Pancreas (tissue), 10 donors: ENCODE data around the gene MYMK. TPM values are rescaled to one million over a fixed set of nuclear protein-coding genes. Genes with fewer than 3 reads are reported as not detected.

ENCODE experiments used
- ATAC-seq, 4 donors: fragments of 200-7000 bp; cut with Tn5 transposase; one replicate each; pipeline versions ENCODE4 v1.8.0 to v1.9.1; 2020; ENCODE audit warnings: mild to moderate bottlenecking in 4 of 4, moderate library complexity in 4 of 4
- DNase-seq, 6 donors: peaks; one replicate each; pipeline ENCODE4 v3.0.0-alpha.2; 2020
- FAIRE-seq: peaks from 2 replicates; lab custom pipeline; 2012; peaks lifted over from hg19 to GRCh38; lab: Jason Lieb, UNC
- H3K27ac ChIP-seq, 4 donors: fragments of 200-600 bp; sonication (generic); 1 replicate in 3 of 4; 2 replicates in 1 of 4; pipeline versions ENCODE4 v1.5.0 to v1.8.0; 2020
- H3K27me3 ChIP-seq, 4 donors: fragments of 200-600 bp; one replicate each; pipeline ENCODE4 v1.8.0; 2021
- H3K36me3 ChIP-seq, 3 donors: fragments of 200-600 bp; sonication (generic) in 1 of 3; one replicate each; pipeline versions ENCODE4 v1.5.0 to v1.8.0; 2020 to 2021
- H3K4me1 ChIP-seq, 3 donors: fragments of 200-600 bp; one replicate each; pipeline ENCODE4 v1.8.0; 2021
- H3K4me3 ChIP-seq, 4 donors: fragments of 200-600 bp; sonication (generic) in 2 of 4; one replicate each; pipeline versions ENCODE4 v1.5.0 to v1.8.0; 2020 to 2021
- H3K9me3 ChIP-seq, 4 donors: fragments of 200-600 bp; one replicate each; pipeline ENCODE4 v1.8.0; 2021
- WGBS, 2 donors: extraction: QIAGEN DNeasy Blood & Tissue Kit; methylation state at CpG; one replicate each; pipeline ENCODE4 v1.1.7; 2013; 5-methylcytosine and 5-hydroxymethylcytosine counted together
- intact Hi-C, 3 donors: fragments of 100-400 bp; cut with DNase I; formaldehyde crosslinking; loops; one replicate each; pipeline versions ENCODE4 v1.11.1 to v1.14.2; 2022
- polyA plus RNA-seq, 2 donors: library from polyadenylated mRNA; stranded (reverse); fragments of 200-250 nt; gene quantifications; one replicate each; pipeline ENCODE4 v1.2.3, GENCODE V29; 2013
- total RNA-seq, 6 donors: library from RNA; stranded (reverse); fragmentation: NEBNext Ultra II Directional in 4 of 6; extraction: Animal tissue kit (Norgen Biotek cat#: 25700) in 4 of 6; gene quantifications; one replicate each; pipeline versions ENCODE4 v1.2.1 to v1.2.4, GENCODE V29; 2021 to 2023
- TF ChIP-seq, protein P1 (sequence below), 4 donors: fragments of 200-600 bp; sonication (generic) in 3 of 4; IDR thresholded peaks; one replicate each; pipeline versions ENCODE4 v1.5.0 to v1.8.0; 2021; ENCODE audit warnings: antibody characterized with exemption in 4 of 4
- donor health status: healthy with polysubstance abuse.
- donor health status: DM: no; HTN: no; CAD: no; lungs with moderate emphysema.
- donor health status: DM: no; HTN: no; CAD: no.
- donor health status: control.
- donor health status: control.
- donor health status: Bipolar disorder and iron deficiency.
- donor health status: DM: yes; HTN: yes; CAD: no.
- donor health status: DM: no; HTN: no; CAD: no.
- donor health status: DM: no; HTN: no; CAD: no.
- donor health status: DM: yes; HTN: yes; CAD: no.

Gene MYMK
- total and polyA plus RNA-seq, 8 donors = not detected

DNA sequence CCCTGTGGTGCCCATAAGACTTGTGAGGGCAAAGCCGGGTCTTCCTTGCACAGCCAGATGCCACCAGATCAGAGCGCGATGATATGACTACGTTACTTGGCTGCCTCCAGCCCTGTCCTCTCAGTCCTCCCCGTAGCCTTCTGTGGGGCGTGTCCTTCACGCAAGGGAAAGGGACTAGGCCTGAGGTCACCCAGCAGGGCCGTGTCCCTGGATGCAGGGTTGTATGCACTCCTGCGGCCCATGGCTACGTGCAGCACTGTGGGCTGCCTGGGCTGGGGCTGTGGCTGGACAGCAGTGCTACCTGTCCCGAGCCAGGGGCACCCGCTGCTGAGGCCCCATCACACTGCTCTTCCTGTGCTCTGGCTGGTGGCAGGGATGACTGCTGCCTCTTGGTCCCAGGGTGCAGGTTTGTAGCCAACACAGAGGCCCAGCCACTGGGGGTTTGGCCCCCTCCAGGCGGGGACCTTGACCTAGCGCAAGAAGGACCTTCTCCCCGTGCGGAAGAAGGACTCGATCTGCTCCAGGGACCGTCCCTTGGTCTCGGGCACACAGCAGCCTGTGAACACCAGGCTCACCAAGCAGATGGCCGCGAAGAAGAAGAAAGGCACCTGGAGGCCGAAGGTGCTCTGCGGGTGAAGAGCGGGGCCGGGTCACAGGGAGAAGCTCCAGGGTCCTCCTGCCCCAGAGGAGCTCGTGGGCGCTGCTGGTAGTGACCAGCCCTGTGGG, 53.0 kb downstream of the MYMK start:
- Histone ChIP-seq H3K36me3 (peaks cover 0 to 8% (median 0%) of the 10 kb centered on the region in 3 donors), H3K4me1 (peaks cover 0 to 4% (median 1%) of the 10 kb centered on the region in 3 donors), H3K27ac (no peak overlapping the region), H3K4me3 (no peak overlapping the region), H3K27me3 (no peaks in the 10 kb centered on the region), H3K9me3 (no peaks in the 10 kb centered on the region)
- WGBS, 2 donors = 51 to 63% methylated on average over 25 to 27 of the region's 27 CpGs
- intact Hi-C loops = no loop called here
- FAIRE-seq (no peak), DNase-seq (peak in 2 of 6 donors; percentile 43 to 69), ATAC-seq (peak in 2 of 4 donors; percentile 7 to 27)
- TF ChIP-seq, protein P1, sequence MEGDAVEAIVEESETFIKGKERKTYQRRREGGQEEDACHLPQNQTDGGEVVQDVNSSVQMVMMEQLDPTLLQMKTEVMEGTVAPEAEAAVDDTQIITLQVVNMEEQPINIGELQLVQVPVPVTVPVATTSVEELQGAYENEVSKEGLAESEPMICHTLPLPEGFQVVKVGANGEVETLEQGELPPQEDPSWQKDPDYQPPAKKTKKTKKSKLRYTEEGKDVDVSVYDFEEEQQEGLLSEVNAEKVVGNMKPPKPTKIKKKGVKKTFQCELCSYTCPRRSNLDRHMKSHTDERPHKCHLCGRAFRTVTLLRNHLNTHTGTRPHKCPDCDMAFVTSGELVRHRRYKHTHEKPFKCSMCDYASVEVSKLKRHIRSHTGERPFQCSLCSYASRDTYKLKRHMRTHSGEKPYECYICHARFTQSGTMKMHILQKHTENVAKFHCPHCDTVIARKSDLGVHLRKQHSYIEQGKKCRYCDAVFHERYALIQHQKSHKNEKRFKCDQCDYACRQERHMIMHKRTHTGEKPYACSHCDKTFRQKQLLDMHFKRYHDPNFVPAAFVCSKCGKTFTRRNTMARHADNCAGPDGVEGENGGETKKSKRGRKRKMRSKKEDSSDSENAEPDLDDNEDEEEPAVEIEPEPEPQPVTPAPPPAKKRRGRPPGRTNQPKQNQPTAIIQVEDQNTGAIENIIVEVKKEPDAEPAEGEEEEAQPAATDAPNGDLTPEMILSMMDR (IDR thresholded peaks at IDR 0.05) = no peak

DNA sequence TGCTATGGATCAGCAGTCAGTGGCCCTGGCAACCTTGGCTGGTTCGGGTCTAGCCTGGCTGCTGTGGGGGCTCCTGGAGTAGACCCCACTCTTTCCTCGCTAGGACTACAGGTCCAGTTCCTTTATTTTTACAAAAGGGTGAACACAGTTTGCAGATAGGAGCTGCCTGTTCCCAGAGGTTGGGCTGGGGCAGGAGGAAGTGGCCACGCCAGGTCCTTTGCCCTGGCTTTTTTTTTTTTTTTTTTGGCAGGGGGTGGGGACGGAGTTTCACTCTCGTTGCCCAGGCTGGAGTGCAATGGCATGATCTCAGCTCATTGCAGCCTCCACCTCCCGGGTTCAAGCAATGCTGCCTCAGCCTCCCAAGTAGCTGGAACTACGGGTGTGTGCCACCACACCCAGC, 53.8 kb downstream of the MYMK start:
- TF ChIP-seq, protein P1 (IDR thresholded peaks at IDR 0.05) = no peak
- WGBS, 2 donors = 66 to 78% methylated on average over 6 to 7 of the region's 7 CpGs
- no peak for FAIRE-seq
- DNase-seq = no peak
- no peak for ATAC-seq
- intact Hi-C loops = no loop called here
- no peak overlapping the region for H3K4me3 ChIP-seq
- peaks cover 0 to 8% (median 0%) of the 10 kb centered on the region in 3 donors for H3K36me3 ChIP-seq
- no peaks in the 10 kb centered on the region for H3K27me3 ChIP-seq
- no peak overlapping the region for H3K27ac ChIP-seq
- H3K4me1 ChIP-seq = peaks cover 0 to 7% (median 4%) of the 10 kb centered on the region in 3 donors
- no peaks in the 10 kb centered on the region for H3K9me3 ChIP-seq

DNA sequence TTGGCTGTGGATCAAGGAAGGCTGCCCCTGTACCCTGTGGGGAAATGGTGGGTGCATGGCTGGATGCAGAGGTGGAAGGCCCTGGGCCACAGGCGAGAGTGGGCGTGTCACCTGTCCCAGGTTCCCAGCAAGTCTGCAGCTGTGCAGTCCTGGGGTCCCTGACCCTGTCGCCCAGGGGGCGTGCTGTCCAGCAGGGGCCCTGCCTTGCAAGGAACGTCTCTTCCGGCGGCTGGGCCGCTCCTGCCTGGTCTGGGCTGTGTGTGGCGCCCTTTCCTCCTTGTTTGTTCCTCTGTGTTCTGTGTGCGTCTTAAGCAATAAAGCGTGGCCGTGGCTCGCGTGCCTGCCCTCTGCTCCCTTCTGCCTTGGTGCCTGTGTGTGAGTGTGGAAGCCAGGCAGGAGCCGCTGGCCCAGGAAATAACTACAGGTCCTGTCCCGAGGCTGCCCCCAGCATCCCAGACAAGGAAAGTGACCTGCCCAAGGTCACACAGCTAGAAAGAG, 54.3 kb downstream of the MYMK start:
- intact Hi-C loops = no loop called here
- TF ChIP-seq, protein P1 (IDR thresholded peaks at IDR 0.05) = no peak
- WGBS, 2 donors = 82 to 86% methylated on average over 16 of the region's 16 CpGs
- Histone ChIP-seq H3K9me3 (no peaks in the 10 kb centered on the region), H3K4me3 (no peak overlapping the region), H3K27me3 (no peaks in the 10 kb centered on the region), H3K27ac (no peak overlapping the region), H3K36me3 (peaks cover 0 to 8% (median 0%) of the 10 kb centered on the region in 3 donors), H3K4me1 (peaks cover 0 to 7% (median 4%) of the 10 kb centered on the region in 3 donors)
- FAIRE-seq (no peak), DNase-seq (peak in 2 of 6 donors; percentile 52 to 70), ATAC-seq (no peak)

DNA sequence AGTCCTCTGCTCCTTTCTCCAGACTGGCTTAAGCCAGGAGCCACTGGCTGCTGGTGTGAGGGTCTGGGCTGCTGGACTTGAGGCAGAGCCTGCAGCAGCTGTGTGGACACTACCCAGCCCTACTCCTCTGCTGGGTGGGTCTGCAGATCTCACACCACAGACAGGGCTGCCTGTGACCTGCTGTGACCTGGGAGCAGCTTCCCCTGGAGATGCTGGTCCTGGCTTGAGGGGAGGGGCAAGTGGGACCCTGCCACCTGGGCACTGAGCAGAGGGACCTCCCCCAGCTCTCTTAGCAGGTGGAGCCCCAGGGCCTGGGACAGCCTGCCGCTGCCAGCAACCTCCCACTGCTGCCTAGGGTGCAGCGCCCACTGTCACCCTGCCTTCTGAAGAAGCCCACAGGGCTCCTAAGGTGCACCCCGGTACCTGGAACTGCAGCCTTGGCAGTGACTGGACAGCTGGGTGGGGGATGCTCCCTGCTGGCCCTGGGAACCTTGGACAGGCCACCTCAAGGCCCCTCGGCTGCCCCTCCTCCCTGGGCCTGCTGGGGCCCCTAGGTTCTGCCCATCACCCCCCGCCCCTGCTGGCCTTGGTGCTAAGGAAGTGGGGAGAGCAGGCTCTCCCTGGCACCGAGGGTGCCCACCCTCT, 55.9 kb downstream of the MYMK start:
- Histone ChIP-seq H3K4me1 (peaks cover 0 to 7% (median 4%) of the 10 kb centered on the region in 3 donors), H3K27ac (no peak overlapping the region), H3K36me3 (peaks cover 0 to 8% (median 0%) of the 10 kb centered on the region in 3 donors), H3K27me3 (no peaks in the 10 kb centered on the region), H3K9me3 (no peaks in the 10 kb centered on the region), H3K4me3 (no peak overlapping the region)
- DNase-seq = peak in 1 of 6 donors; percentile 42
- no peak for FAIRE-seq
- WGBS, 2 donors = 85 to 92% methylated on average over 4 to 6 of the region's 6 CpGs
- intact Hi-C loops = no loop called here
- no peak for ATAC-seq
- TF ChIP-seq, protein P1 (IDR thresholded peaks at IDR 0.05) = no peak
